ENCODE results near the gene SSTR5. TPM values are rescaled to one million over a fixed set of nuclear protein-coding genes. Genes with fewer than 3 reads are reported as not detected.

Gene SSTR5
- total and polyA plus RNA-seq, 10 of the 15 experiments (the other 5 are each of a cell fraction or from before 2014, with no cell fraction given), result not detected

DNA sequence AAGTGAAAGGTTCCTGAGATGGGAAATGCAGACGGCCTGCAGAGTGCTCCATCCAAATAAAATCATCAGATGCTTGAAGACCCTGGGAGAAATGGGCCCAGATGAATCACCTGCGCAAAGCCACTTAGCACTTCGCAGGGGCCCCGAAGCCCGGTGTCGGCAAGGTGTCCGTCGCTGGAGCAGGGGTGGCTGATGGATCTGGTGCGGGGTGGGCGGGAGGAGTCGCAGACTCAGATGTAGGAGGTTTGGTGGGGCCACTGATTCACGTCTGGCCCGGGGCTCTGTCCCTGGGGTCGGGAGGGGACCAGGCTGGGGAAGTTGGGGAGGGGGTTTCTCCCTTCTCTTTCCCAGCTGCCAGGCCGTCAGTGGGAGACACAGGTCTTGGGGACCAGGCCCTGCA is 21.6 kb upstream of the SSTR5 start (continued):
- no peak for TF ChIP-seq SIN3A (IDR thresholded peaks at IDR 0.05; ENCODE audit: low read depth, low read length)

DNA sequence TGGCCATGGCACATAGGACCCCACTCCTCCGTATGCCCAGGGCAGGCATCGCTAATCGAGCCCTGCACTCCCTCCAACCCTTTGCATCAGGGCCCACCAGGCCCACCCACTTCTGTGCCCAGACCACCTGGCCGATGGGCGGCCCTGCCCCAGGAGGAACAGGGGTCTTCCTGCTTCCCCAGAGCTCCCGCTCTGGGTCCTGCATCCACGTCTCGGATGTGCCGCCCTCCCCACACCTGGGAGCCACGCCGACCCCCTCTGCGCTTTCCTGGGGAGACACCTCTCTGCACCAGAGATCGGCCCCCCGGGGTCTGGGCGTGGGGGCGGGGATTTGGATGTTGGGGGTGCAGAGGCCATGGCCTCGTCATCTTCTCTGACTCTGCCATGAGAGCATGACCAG is 21.1 kb upstream of the SSTR5 start:
- intact Hi-C loops (cut with micrococcal nuclease; ENCODE audit: unreplicated experiment) (no loop called here), in situ Hi-C loops (cut with MboI) (no loop called here)
- Histone ChIP-seq H4K20me1 (ENCODE audit: control insufficient read depth, insufficient read depth) (no peaks in the 10 kb centered on the region), H3K9ac (ENCODE audit: control insufficient read depth, insufficient read depth, low read length) (no peak overlapping the region), H3K4me1 (ENCODE audit: control insufficient read depth, insufficient read depth, low read length) (no peaks in the 10 kb centered on the region), H3K79me2 (ENCODE audit: control insufficient read depth, insufficient read depth, low read length) (no peaks in the 10 kb centered on the region), H2AFZ (ENCODE audit: control insufficient read depth, low read depth, low read length) (no peak overlapping the region), H3K4me3 (no peak overlapping the region), H3K4me2 (ENCODE audit: control insufficient read depth, insufficient read depth) (no peak overlapping the region), H3K9me3 (replicated peaks; ENCODE audit: control insufficient read depth, insufficient read depth, low read length) (no peaks in the 10 kb centered on the region), H3K27ac (ENCODE audit: control insufficient read depth, insufficient read depth) (no peak overlapping the region), H3K36me3 (ENCODE audit: control insufficient read depth in 2 of 2, insufficient read depth in 2 of 2, low read length in 1 of 2) (no peaks in the 10 kb centered on the region), H3K27me3 (replicated peaks in 1 of 2; ENCODE audit: control insufficient read depth in 2 of 2, insufficient read depth in 2 of 2, low read length in 1 of 2) (no peaks in the 10 kb centered on the region)
- BruUV-seq (replicated peaks), result no TSS peak
- DNase-seq (ENCODE audit: low read depth, low spot score), result no peak
- ChIA-PET SMC1A (ENCODE audit: uncharacterized antibody, unreplicated experiment) (no interaction called here), RAD21 (ENCODE audit: unreplicated experiment) (no interaction called here), CTCF (no interaction called here), POLR2A (no interaction called here)
- WGBS (ENCODE audit: insufficient coverage, insufficient replicate concordance, low lambda C conversion rate, missing lambda C conversion rate), result 48% methylated on average over 17 of the region's 17 CpGs
- TF ChIP-seq RAD21 (IDR thresholded peaks at IDR 0.05; ENCODE audit: insufficient read depth, low read depth, low read length) (no peak), NR2C1 (IDR thresholded peaks at IDR 0.05) (no peak), TCF12 (IDR thresholded peaks at IDR 0.05; ENCODE audit: low read depth, low read length) (no peak), SIN3A (IDR thresholded peaks at IDR 0.05; ENCODE audit: low read depth, low read length) (no peak), ETV6 (conservative IDR thresholded peaks at IDR 0.05 in 1 of 2, IDR thresholded peaks at IDR 0.05 in 1 of 2; ENCODE audit: borderline replicate concordance in 1 of 2, low read depth in 1 of 2) (no peak)
- TF ChIP-seq, protein P1, sequence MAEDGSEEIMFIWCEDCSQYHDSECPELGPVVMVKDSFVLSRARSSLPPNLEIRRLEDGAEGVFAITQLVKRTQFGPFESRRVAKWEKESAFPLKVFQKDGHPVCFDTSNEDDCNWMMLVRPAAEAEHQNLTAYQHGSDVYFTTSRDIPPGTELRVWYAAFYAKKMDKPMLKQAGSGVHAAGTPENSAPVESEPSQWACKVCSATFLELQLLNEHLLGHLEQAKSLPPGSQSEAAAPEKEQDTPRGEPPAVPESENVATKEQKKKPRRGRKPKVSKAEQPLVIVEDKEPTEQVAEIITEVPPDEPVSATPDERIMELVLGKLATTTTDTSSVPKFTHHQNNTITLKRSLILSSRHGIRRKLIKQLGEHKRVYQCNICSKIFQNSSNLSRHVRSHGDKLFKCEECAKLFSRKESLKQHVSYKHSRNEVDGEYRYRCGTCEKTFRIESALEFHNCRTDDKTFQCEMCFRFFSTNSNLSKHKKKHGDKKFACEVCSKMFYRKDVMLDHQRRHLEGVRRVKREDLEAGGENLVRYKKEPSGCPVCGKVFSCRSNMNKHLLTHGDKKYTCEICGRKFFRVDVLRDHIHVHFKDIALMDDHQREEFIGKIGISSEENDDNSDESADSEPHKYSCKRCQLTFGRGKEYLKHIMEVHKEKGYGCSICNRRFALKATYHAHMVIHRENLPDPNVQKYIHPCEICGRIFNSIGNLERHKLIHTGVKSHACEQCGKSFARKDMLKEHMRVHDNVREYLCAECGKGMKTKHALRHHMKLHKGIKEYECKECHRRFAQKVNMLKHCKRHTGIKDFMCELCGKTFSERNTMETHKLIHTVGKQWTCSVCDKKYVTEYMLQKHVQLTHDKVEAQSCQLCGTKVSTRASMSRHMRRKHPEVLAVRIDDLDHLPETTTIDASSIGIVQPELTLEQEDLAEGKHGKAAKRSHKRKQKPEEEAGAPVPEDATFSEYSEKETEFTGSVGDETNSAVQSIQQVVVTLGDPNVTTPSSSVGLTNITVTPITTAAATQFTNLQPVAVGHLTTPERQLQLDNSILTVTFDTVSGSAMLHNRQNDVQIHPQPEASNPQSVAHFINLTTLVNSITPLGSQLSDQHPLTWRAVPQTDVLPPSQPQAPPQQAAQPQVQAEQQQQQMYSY (CRISPR knock-in tag; IDR thresholded peaks at IDR 0.05), result no peak
- no peak for ATAC-seq
- no peak for FAIRE-seq

All from GM12878 (cell line).